ENCODE data around the gene FAM162B. TPM values are rescaled to one million over a fixed set of nuclear protein-coding genes. Genes with fewer than 3 reads are reported as not detected.
"Not testable (repeated sequence)": the region's sequence is repeated elsewhere in the genome, so short reads cannot be mapped to it uniquely, and the experiment has no call there.

Gene FAM162B
- 0.32 TPM in 1 of 2 replicates, not detected in the other for total RNA-seq (2014; rRNA removed; shearing (Covaris generic))
- polyA plus RNA-seq (2014; cell fraction: nucleus; rRNA removed) = 0.69 TPM in 1 of 2 replicates, not detected in the other

- DNase-seq (ENCODE audit: extremely low read depth, low read depth) = no peak
Measured at GRCh38 chr6:116764961-116765841, at the start of gene FAM162B. TSS of gene FAM162B (minus strand) at chr6:116765719. CDS start at chr6:116765576, 143 bp downstream.

GRCh38 chr6:116812051-116812650 is 46.6 kb upstream of the FAM162B start:
- DNase-seq (ENCODE audit: extremely low read depth, low read depth) = no peak

- no peak for DNase-seq (ENCODE audit: extremely low read depth, low read depth)
Measured at GRCh38 chr6:116801971-116802370, 36.5 kb upstream of the FAM162B start.

GRCh38 chr6:116799945-116800344 is 34.4 kb upstream of the FAM162B start:
- no peak for DNase-seq (ENCODE audit: extremely low read depth, low read depth)

GRCh38 chr6:116797585-116797984 is 32.1 kb upstream of the FAM162B start:
- DNase-seq (ENCODE audit: extremely low read depth, low read depth) = no peak

- no peak for DNase-seq (ENCODE audit: extremely low read depth, low read depth)
Measured at GRCh38 chr6:116793224-116793623, 27.7 kb upstream of the FAM162B start.

GRCh38 chr6:116783852-116784251 is 18.3 kb upstream of the FAM162B start:
- no peak for DNase-seq (ENCODE audit: extremely low read depth, low read depth)

GRCh38 chr6:116779573-116780164 is 14.2 kb upstream of the FAM162B start:
- peak; percentile 30 for DNase-seq (ENCODE audit: extremely low read depth, low read depth)

GRCh38 chr6:116773886-116774285 is 8.4 kb upstream of the FAM162B start:
- no peak for DNase-seq (ENCODE audit: extremely low read depth, low read depth)

GRCh38 chr6:116772450-116772849 is 6.9 kb upstream of the FAM162B start:
- no peak for DNase-seq (ENCODE audit: extremely low read depth, low read depth)

GRCh38 chr6:116767715-116768114 is 2.2 kb upstream of the FAM162B start:
- no peak for DNase-seq (ENCODE audit: extremely low read depth, low read depth)

GRCh38 chr6:116766506-116767176 is 1.1 kb upstream of the FAM162B start:
- DNase-seq (ENCODE audit: extremely low read depth, low read depth) = no peak

- no peak for DNase-seq (ENCODE audit: extremely low read depth, low read depth)
Measured at GRCh38 chr6:116764629-116764960, 924 bp downstream of the FAM162B start.

- no peak for DNase-seq (ENCODE audit: extremely low read depth, low read depth)
Measured at GRCh38 chr6:116763906-116764628, 1.5 kb downstream of the FAM162B start.

GRCh38 chr6:116763048-116763447 is 2.5 kb downstream of the FAM162B start:
- DNase-seq (ENCODE audit: extremely low read depth, low read depth) = no peak

GRCh38 chr6:116762235-116762634 is 3.3 kb downstream of the FAM162B start:
- no peak for DNase-seq (ENCODE audit: extremely low read depth, low read depth)

- no peak for DNase-seq (ENCODE audit: extremely low read depth, low read depth)
Measured at GRCh38 chr6:116761779-116762178, 3.7 kb downstream of the FAM162B start.

- DNase-seq (ENCODE audit: extremely low read depth, low read depth) = no peak
Measured at GRCh38 chr6:116745176-116745575, 20.3 kb downstream of the FAM162B start.

- DNase-seq (ENCODE audit: extremely low read depth, low read depth) = no peak
Measured at GRCh38 chr6:116741571-116741970, 23.9 kb downstream of the FAM162B start.

- not testable (repeated sequence) for DNase-seq (ENCODE audit: extremely low read depth, low read depth)
Measured at GRCh38 chr6:116740486-116740885, 25.0 kb downstream of the FAM162B start.
